Inflammatory macrophage (primary cell): ENCODE data around the gene GDPD1.
A peak's percentile ranks its signal among the peaks of the same experiment; 100 is the strongest.
"Not testable (repeated sequence)": the region's sequence is repeated elsewhere in the genome, so short reads cannot be mapped to it uniquely, and the experiment has no call there.

Experiments
- DNase-seq, 2 donors: peaks; one replicate each; pipeline ENCODE4 v3.0.0-alpha.2; 2020 to 2022

GDPD1 gene

GRCh38 chr17:59254742-59255141 lies 34.4 kb downstream of the GDPD1 start:
- no peak for DNase-seq

- no peak for DNase-seq
Observed at GRCh38 chr17:59257101-59257500, 36.8 kb downstream of the GDPD1 start.

GRCh38 chr17:59260722-59261121 lies 40.4 kb downstream of the GDPD1 start:
- DNase-seq, result no peak

GRCh38 chr17:59266745-59267144 lies 46.4 kb downstream of the GDPD1 start:
- peak; percentile 1 to 46 for DNase-seq

- no peak for DNase-seq
Observed at GRCh38 chr17:59267776-59268175, 47.5 kb downstream of the GDPD1 start.

- DNase-seq, result no peak
Observed at GRCh38 chr17:59275618-59276017, 55.3 kb downstream of the GDPD1 start.

GRCh38 chr17:59277031-59277430 lies 56.7 kb downstream of the GDPD1 start:
- peak; percentile 70 to 89 for DNase-seq

GRCh38 chr17:59278406-59278805 lies 58.1 kb downstream of the GDPD1 start:
- DNase-seq, result peak; percentile 38 to 55

- DNase-seq, result no peak
Observed at GRCh38 chr17:59284317-59284716, 64.0 kb downstream of the GDPD1 start.

- DNase-seq, result peak in 1 of 2 donors; percentile 30
Observed at GRCh38 chr17:59287452-59287851, 67.1 kb downstream of the GDPD1 start.

GRCh38 chr17:59287891-59288290 lies 67.6 kb downstream of the GDPD1 start:
- no peak for DNase-seq

GRCh38 chr17:59289981-59290301 lies 69.6 kb downstream of the GDPD1 start:
- no peak for DNase-seq

- DNase-seq, result not testable (repeated sequence)
Observed at GRCh38 chr17:59290302-59290998, 70.1 kb downstream of the GDPD1 start.

GRCh38 chr17:59292174-59292523 lies 71.8 kb downstream of the GDPD1 start:
- no peak for DNase-seq

GRCh38 chr17:59296190-59296589 lies 75.9 kb downstream of the GDPD1 start:
- DNase-seq, result no peak

GRCh38 chr17:59298521-59298920 lies 78.2 kb downstream of the GDPD1 start:
- DNase-seq, result no peak

GRCh38 chr17:59299400-59300092 lies 79.2 kb downstream of the GDPD1 start:
- no peak for DNase-seq

- peak; percentile 33 to 62 for DNase-seq
Observed at GRCh38 chr17:59300941-59301340, 80.6 kb downstream of the GDPD1 start.

GRCh38 chr17:59304811-59305210 lies 84.5 kb downstream of the GDPD1 start:
- no peak for DNase-seq

- no peak for DNase-seq
Observed at GRCh38 chr17:59310263-59310920, 90.1 kb downstream of the GDPD1 start.

GRCh38 chr17:59311051-59311468 lies 90.7 kb downstream of the GDPD1 start:
- peak; percentile 61 to 76 for DNase-seq

- DNase-seq, result not testable (repeated sequence)
Observed at GRCh38 chr17:59311521-59311920, 91.2 kb downstream of the GDPD1 start.

- DNase-seq, result peak; percentile 41 to 50
Observed at GRCh38 chr17:59315866-59316265, 95.6 kb downstream of the GDPD1 start.
